ENCODE measurements around the gene ITGA1. TPM values are rescaled to one million over a fixed set of nuclear protein-coding genes. Genes with fewer than 3 reads are reported as not detected.

Gene ITGA1
- total and polyA plus RNA-seq, 2 of the 8 experiments (the other 6 are each of a cell fraction or from before 2014, with no cell fraction given): 2.3 to 9.0 TPM

DNA sequence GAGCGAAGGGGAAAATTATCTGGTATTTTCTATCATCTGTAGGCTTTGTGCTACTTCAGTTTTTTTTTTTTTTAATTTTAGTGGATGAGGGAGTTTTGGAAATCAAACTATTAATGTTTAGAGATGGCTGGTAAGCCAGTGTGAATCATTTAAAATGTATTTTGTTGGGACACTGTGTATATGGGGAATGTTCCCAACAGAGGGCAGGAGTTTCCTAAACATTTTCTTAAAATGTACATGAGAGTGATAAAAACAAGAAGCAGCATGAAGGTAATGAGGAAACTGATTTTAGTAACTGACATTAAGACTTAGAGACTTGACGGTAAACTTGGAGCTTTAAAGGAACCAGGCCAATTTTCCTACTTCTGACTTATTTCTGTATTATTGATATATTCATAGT, 133.2 kb downstream of the ITGA1 start:
- no peak overlapping the region for H2AK5ac ChIP-seq (ENCODE audit: low read depth, low read length)
- H3K14ac ChIP-seq (ENCODE audit: insufficient read length): no peak overlapping the region
- H3K79me2 ChIP-seq (ENCODE audit: control insufficient read depth in 1 of 2, insufficient read depth in 2 of 2, low read length in 2 of 2): no peaks in the 10 kb centered on the region
- H2BK5ac ChIP-seq (ENCODE audit: low read depth, low read length): no peak overlapping the region
- no peak overlapping the region for H2BK12ac ChIP-seq (ENCODE audit: low read depth, low read length)
- H4K91ac ChIP-seq (replicated peaks; ENCODE audit: insufficient read length, low read length): no peak overlapping the region
- no peak overlapping the region for H3K4me2 ChIP-seq (ENCODE audit: insufficient read depth in 1 of 2, low read depth in 2 of 2, low read length in 2 of 2)
- H3K23me2 ChIP-seq (ENCODE audit: low read depth, low read length): no peaks in the 10 kb centered on the region
- H3K36me3 ChIP-seq (ENCODE audit: control insufficient read depth in 2 of 4, insufficient read depth in 4 of 4, low read length in 3 of 4): no peaks in the 10 kb centered on the region
- H3K27ac ChIP-seq (ENCODE audit: low read depth, low read length): no peak overlapping the region
- no peaks in the 10 kb centered on the region for H3K4me1 ChIP-seq (replicated peaks in 1 of 4; ENCODE audit: control insufficient read depth in 3 of 4, insufficient read depth in 4 of 4, low read length in 3 of 4)
- H2BK15ac ChIP-seq (ENCODE audit: low read length): no peak overlapping the region
- no peak for TF ChIP-seq KDM4A (IDR thresholded peaks at IDR 0.05; ENCODE audit: low read depth, low read length, severe bottlenecking)
- no peak for TF ChIP-seq JUND (IDR thresholded peaks at IDR 0.05; ENCODE audit: low read length)
- no peak for TF ChIP-seq EZH2 (IDR thresholded peaks at IDR 0.05; ENCODE audit: low read depth, low read length, severe bottlenecking)
- TF ChIP-seq ASH2L (IDR thresholded peaks at IDR 0.05; ENCODE audit: low read length): no peak
- WGBS, 2 experiments (ENCODE audit: extremely low coverage in 1 of 2, insufficient coverage in 1 of 2, insufficient read length in 1 of 2, insufficient replicate concordance in 2 of 2, low coverage in 1 of 2, low lambda C conversion rate in 2 of 2, missing lambda C conversion rate in 1 of 2): 97% methylated on average over 2 of the region's 2 CpGs; no CpG with 5 or more reads in 1 of the 2 experiments
- no peak overlapping the region for H2BK120ac ChIP-seq (replicated peaks; ENCODE audit: low read depth, low read length)
- no peak overlapping the region for H3K23ac ChIP-seq (ENCODE audit: insufficient read length)
- H3K9me3 ChIP-seq (ENCODE audit: insufficient read depth in 2 of 2, low read depth in 1 of 2, low read length in 1 of 2): no peaks in the 10 kb centered on the region
- no peaks in the 10 kb centered on the region for H4K20me1 ChIP-seq (replicated peaks in 1 of 2; ENCODE audit: control insufficient read depth in 1 of 2, insufficient read depth in 2 of 2, low read length in 2 of 2)
- H3K4ac ChIP-seq (replicated peaks; ENCODE audit: insufficient read length, low read depth, low read length): no peak overlapping the region
- H3K9ac ChIP-seq (replicated peaks in 1 of 4; ENCODE audit: extremely low read depth in 1 of 4, low read depth in 3 of 4, low read length in 3 of 4): no peak overlapping the region
- ChIA-PET CTCF (ENCODE audit: partially characterized antibody) (no interaction called here), POLR2A (ENCODE audit: partially characterized antibody) (no interaction called here)
- DNase-seq (ENCODE audit: low read depth in 1 of 2, low spot score in 2 of 2) (no peak), FAIRE-seq (no peak)
- H3K4me3 ChIP-seq (ENCODE audit: extremely low read depth in 1 of 4, insufficient read depth in 2 of 4, low read depth in 3 of 4, low read length in 4 of 4): no peak overlapping the region
- H3K27me3 ChIP-seq (replicated peaks in 1 of 4; ENCODE audit: control insufficient read depth in 3 of 4, extremely low read depth in 1 of 4, insufficient read depth in 3 of 4, low read length in 3 of 4): no peaks in the 10 kb centered on the region
- H4K5ac ChIP-seq (ENCODE audit: insufficient read length, low read depth, low read length): no peak overlapping the region
- H2BK20ac ChIP-seq (ENCODE audit: low read length): no peak overlapping the region
- no peak overlapping the region for H3K56ac ChIP-seq (replicated peaks; ENCODE audit: insufficient read length, low read depth, low read length)
- H3K79me1 ChIP-seq (ENCODE audit: low read depth, low read length): no peaks in the 10 kb centered on the region
- H2AFZ ChIP-seq (ENCODE audit: low read length): no peak overlapping the region
- no peak overlapping the region for H3K18ac ChIP-seq (ENCODE audit: extremely low read depth, low read length)
- H4K8ac ChIP-seq (ENCODE audit: extremely low read depth, insufficient read depth, low read length): no peak overlapping the region
